Peyer's patch (tissue), 4 donors: ENCODE data around the gene PHACTR1.

Source experiments
- CTCF ChIP-seq, 6 experiments: fragments of 450-650 bp in 4 of 6; fragments of 200-600 bp in 2 of 6; sonication (generic) in 1 of 6; IDR thresholded peaks; one replicate each; pipeline ENCODE4 v1.5.1; 2017 to 2019; ENCODE audit warnings: antibody characterized with exemption in 6 of 6, mild to moderate bottlenecking in 3 of 6, moderate library complexity in 1 of 6
- POLR2A ChIP-seq, 2 donors: fragments of 450-650 bp; IDR thresholded peaks; one replicate each; pipeline ENCODE4 v1.5.1; 2017; ENCODE audit warnings: antibody characterized with exemption in 2 of 2, mild to moderate bottlenecking in 2 of 2, moderate library complexity in 2 of 2

GRCh38 chr6:13274707-13275434 is 558.3 kb downstream of the PHACTR1 start:
- TF ChIP-seq CTCF (IDR thresholded peaks at IDR 0.05): no peak
- no peak for TF ChIP-seq POLR2A (IDR thresholded peaks at IDR 0.05)
